ENCODE data around the gene KCNIP1.

Gene KCNIP1

DNA sequence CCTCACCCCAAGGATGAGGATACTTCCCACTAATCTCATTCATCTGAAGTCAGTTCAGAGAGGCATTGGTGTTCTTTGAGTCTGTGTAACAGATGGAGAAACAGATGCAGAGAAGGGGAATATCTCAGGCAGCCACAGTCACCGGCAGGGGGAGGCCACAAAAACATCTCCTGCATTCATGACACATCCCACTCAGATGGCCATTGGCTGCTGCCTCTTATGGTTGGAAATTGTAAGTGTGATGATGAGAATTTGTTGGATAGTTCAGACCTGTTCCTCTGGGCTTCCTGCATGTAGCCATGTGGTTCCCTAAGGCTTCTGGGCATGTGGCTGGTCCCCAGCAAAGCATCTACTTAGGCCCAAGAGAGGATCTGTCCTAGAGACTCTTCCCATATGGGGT, 233.8 kb downstream of the KCNIP1 start:
- no peaks in the 10 kb centered on the region for H3K4me1 ChIP-seq (ENCODE audit: control insufficient read depth, insufficient read depth, low read length)
- no peaks in the 10 kb centered on the region for H3K36me3 ChIP-seq (ENCODE audit: control insufficient read depth in 2 of 2, insufficient read depth in 2 of 2, low read length in 2 of 2)
- H3K27ac ChIP-seq (ENCODE audit: low read length), result no peak overlapping the region
- no peak overlapping the region for H3K9ac ChIP-seq (ENCODE audit: low read length in 2 of 2)
- H3K4me3 ChIP-seq (ENCODE audit: low read length in 2 of 2), result no peak overlapping the region
- peaks cover 0 to 5% of the 10 kb centered on the region in 2 donors for H3K9me3 ChIP-seq (ENCODE audit: control insufficient read depth in 2 of 2, low read length in 2 of 2)
- H3K27me3 ChIP-seq (ENCODE audit: control insufficient read depth in 1 of 2, insufficient read depth in 2 of 2, low read length in 2 of 2), result peaks cover 0 to 2% of the 10 kb centered on the region in 2 donors

DNA sequence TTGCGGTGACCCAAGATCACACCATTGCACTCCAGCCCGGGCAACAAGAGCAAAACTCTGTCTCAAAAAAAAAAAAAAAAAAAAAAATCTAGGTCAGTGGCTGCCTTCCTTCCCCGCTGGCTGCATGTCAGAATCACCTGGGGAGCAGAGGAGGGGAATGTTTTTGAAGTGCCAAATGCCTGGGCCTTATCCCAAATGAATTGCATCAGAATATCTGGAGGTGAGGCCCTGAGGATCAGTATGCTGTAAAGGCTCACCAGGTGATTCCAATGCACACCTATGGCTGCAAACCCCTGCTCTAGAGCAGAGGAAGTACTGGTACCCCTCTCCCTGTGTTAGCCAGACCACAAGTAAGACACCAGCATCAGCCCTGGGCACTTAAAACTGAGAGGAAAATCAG, 235.0 kb downstream of the KCNIP1 start:
- Histone ChIP-seq H3K9me3 (ENCODE audit: control insufficient read depth in 2 of 2, low read length in 2 of 2) (peaks cover 0 to 5% of the 10 kb centered on the region in 2 donors), H3K4me3 (ENCODE audit: low read length in 2 of 2) (no peak overlapping the region), H3K36me3 (ENCODE audit: control insufficient read depth in 2 of 2, insufficient read depth in 2 of 2, low read length in 2 of 2) (no peaks in the 10 kb centered on the region), H3K27ac (ENCODE audit: low read length) (no peak overlapping the region), H3K9ac (ENCODE audit: low read length in 2 of 2) (no peak overlapping the region), H3K4me1 (ENCODE audit: control insufficient read depth, insufficient read depth, low read length) (no peaks in the 10 kb centered on the region), H3K27me3 (ENCODE audit: control insufficient read depth in 1 of 2, insufficient read depth in 2 of 2, low read length in 2 of 2) (peaks cover 0 to 2% of the 10 kb centered on the region in 2 donors)

DNA sequence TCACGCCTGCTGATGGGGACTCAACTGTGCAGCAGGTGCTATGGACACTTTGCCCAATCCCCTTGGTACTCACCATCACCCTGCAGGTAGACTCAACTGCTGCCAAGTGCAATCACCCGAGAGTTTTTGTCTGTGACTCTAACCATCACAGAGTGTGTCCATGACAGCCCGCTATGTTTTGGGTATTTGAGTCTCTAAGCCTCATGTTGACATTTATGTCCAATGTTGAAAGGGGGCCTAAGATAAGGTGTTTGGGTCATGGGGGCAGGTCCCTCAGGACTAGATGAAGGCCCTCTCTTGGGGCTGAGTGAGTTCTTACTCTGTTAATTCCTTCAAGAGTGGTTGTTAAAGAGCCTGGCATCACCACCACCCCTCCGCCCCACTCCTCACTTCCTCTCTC, 235.6 kb downstream of the KCNIP1 start:
- peaks cover 0 to 2% of the 10 kb centered on the region in 2 donors for H3K27me3 ChIP-seq (ENCODE audit: control insufficient read depth in 1 of 2, insufficient read depth in 2 of 2, low read length in 2 of 2)
- no peak overlapping the region for H3K9ac ChIP-seq (ENCODE audit: low read length in 2 of 2)
- peaks cover 0 to 5% of the 10 kb centered on the region in 2 donors for H3K9me3 ChIP-seq (ENCODE audit: control insufficient read depth in 2 of 2, low read length in 2 of 2)
- no peak overlapping the region for H3K4me3 ChIP-seq (ENCODE audit: low read length in 2 of 2)
- H3K36me3 ChIP-seq (ENCODE audit: control insufficient read depth in 2 of 2, insufficient read depth in 2 of 2, low read length in 2 of 2), result no peaks in the 10 kb centered on the region
- no peak overlapping the region for H3K27ac ChIP-seq (ENCODE audit: low read length)
- H3K4me1 ChIP-seq (ENCODE audit: control insufficient read depth, insufficient read depth, low read length), result peaks cover 6% of the 10 kb centered on the region

DNA sequence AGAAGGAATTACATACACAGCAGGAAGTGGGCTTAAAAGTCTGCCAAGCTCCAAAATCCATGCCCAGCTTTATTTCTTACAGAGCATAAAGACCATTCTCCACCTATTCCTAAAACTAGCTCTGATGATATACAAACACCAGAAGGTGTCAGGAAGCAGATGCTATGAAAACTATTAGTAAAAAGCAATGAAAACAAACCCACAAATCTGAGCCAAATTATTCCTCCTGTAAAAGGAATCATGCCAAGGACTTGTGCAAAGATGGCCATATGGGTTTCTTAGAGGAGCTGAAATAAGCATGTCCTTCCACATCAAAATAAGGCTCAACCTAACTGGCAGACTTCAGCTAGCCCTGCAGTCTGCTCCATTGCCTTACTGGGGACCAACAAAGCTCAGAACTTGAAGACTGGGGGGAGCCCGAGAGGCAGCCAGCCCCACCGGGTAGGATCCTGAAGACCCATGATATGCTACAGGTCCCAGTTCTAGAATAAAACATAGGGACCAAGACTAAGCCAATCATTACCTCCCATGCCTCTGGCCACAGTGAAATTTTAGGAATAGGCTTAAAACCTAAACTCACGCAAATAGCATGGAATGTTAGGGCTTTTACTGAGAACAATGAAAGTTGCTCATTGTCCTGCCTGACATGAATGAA, 236.9 kb downstream of the KCNIP1 start:
- Histone ChIP-seq H3K9me3 (ENCODE audit: control insufficient read depth in 2 of 2, low read length in 2 of 2) (peaks cover 0 to 2% of the 10 kb centered on the region in 2 donors), H3K27me3 (ENCODE audit: control insufficient read depth in 1 of 2, insufficient read depth in 2 of 2, low read length in 2 of 2) (peaks cover 2 to 3% of the 10 kb centered on the region in 2 donors), H3K4me3 (ENCODE audit: low read length in 2 of 2) (no peak overlapping the region), H3K27ac (ENCODE audit: low read length) (no peak overlapping the region), H3K4me1 (ENCODE audit: control insufficient read depth, insufficient read depth, low read length) (peaks cover 18% of the 10 kb centered on the region), H3K9ac (ENCODE audit: low read length in 2 of 2) (no peak overlapping the region), H3K36me3 (ENCODE audit: control insufficient read depth in 2 of 2, insufficient read depth in 2 of 2, low read length in 2 of 2) (no peaks in the 10 kb centered on the region)

DNA sequence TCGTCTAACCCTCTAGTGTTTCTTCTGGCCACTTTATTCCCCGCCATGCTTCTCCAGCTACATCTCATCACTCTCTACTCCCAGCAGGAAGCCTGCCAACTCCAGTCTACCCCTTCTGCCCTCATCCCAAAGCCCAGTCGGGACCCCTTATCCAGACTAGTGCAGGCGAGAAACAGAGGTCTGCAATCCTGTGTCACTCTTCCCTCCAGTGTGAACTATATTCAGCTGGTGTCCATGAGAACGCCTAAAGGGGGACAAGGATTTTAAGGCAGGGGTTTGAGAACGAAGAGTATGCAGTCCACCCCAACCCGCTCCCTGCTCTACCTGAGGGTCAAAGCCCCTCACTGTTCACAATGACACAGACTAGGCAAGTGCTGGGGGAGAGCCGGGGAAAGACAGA, 238.0 kb downstream of the KCNIP1 start:
- H3K9me3 ChIP-seq (ENCODE audit: control insufficient read depth in 2 of 2, low read length in 2 of 2), result no peaks in the 10 kb centered on the region
- H3K4me1 ChIP-seq (ENCODE audit: control insufficient read depth, insufficient read depth, low read length), result peaks cover 27% of the 10 kb centered on the region
- no peak overlapping the region for H3K9ac ChIP-seq (ENCODE audit: low read length in 2 of 2)
- H3K27ac ChIP-seq (ENCODE audit: low read length), result no peak overlapping the region
- peaks cover 2 to 3% of the 10 kb centered on the region in 2 donors for H3K27me3 ChIP-seq (ENCODE audit: control insufficient read depth in 1 of 2, insufficient read depth in 2 of 2, low read length in 2 of 2)
- no peak overlapping the region for H3K4me3 ChIP-seq (ENCODE audit: low read length in 2 of 2)
- no peaks in the 10 kb centered on the region for H3K36me3 ChIP-seq (ENCODE audit: control insufficient read depth in 2 of 2, insufficient read depth in 2 of 2, low read length in 2 of 2)

DNA sequence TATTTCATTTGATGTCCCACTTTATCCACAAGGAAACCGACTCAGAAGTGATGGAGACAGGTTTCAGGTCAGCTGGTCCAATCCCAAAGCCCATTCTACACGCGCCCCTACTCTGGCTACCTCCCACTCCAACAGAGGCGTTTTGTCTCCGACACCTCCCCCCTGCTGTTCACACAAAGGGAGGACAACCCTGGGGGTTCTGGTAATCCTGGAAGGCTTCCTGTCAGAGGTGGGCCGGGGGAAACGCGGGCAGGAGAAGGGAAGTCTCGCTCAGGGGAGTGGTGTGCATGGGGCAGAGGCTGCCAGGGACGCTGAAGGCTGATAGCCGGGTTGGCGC, 240.0 kb downstream of the KCNIP1 start:
- Histone ChIP-seq H3K9me3 (ENCODE audit: control insufficient read depth in 2 of 2, low read length in 2 of 2) (no peaks in the 10 kb centered on the region), H3K36me3 (ENCODE audit: control insufficient read depth in 2 of 2, insufficient read depth in 2 of 2, low read length in 2 of 2) (no peaks in the 10 kb centered on the region), H3K27ac (ENCODE audit: low read length) (no peak overlapping the region), H3K9ac (ENCODE audit: low read length in 2 of 2) (no peak overlapping the region), H3K4me1 (ENCODE audit: control insufficient read depth, insufficient read depth, low read length) (peaks cover 30% of the 10 kb centered on the region), H3K27me3 (ENCODE audit: control insufficient read depth in 1 of 2, insufficient read depth in 2 of 2, low read length in 2 of 2) (peaks cover 0 to 3% of the 10 kb centered on the region in 2 donors), H3K4me3 (ENCODE audit: low read length in 2 of 2) (no peak overlapping the region)

DNA sequence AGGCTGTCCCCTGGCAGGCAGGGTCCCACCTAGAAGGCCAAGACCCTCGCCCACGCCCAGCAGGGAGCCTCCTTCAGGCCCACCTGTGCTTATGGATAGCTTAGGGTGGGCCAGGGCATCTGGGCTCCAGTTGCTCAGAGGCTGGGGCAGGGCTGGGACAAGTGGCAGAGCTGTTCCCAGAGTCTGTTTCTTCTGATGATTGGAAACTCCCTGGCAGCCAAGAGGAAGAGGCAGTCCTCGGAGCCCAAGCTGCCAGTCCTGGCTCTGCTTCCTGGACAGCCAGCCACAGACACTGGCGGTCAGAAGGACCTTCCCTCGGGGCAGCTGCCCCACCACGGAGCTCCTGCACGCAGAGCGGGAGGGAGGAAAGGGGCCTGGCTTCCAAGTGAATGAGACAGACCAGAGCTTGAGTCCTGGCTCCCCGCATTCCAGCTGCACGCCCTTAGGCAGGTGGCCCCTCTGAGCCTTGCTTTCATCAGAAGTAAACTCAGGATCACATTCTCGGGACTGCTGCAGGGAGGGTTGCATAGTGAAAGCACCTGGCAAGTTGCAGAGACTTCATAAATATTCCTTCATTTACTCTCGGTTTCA, 241.8 kb downstream of the KCNIP1 start:
- no peaks in the 10 kb centered on the region for H3K9me3 ChIP-seq (ENCODE audit: control insufficient read depth in 2 of 2, low read length in 2 of 2)
- peaks cover 2 to 3% of the 10 kb centered on the region in 2 donors for H3K27me3 ChIP-seq (ENCODE audit: control insufficient read depth in 1 of 2, insufficient read depth in 2 of 2, low read length in 2 of 2)
- no peaks in the 10 kb centered on the region for H3K36me3 ChIP-seq (ENCODE audit: control insufficient read depth in 2 of 2, insufficient read depth in 2 of 2, low read length in 2 of 2)
- peaks cover 30% of the 10 kb centered on the region for H3K4me1 ChIP-seq (ENCODE audit: control insufficient read depth, insufficient read depth, low read length)
- H3K4me3 ChIP-seq (ENCODE audit: low read length in 2 of 2), result peak overlapping the region; percentile 7 to 35
- H3K9ac ChIP-seq (ENCODE audit: low read length in 2 of 2), result no peak overlapping the region
- H3K27ac ChIP-seq (ENCODE audit: low read length), result no peak overlapping the region

DNA sequence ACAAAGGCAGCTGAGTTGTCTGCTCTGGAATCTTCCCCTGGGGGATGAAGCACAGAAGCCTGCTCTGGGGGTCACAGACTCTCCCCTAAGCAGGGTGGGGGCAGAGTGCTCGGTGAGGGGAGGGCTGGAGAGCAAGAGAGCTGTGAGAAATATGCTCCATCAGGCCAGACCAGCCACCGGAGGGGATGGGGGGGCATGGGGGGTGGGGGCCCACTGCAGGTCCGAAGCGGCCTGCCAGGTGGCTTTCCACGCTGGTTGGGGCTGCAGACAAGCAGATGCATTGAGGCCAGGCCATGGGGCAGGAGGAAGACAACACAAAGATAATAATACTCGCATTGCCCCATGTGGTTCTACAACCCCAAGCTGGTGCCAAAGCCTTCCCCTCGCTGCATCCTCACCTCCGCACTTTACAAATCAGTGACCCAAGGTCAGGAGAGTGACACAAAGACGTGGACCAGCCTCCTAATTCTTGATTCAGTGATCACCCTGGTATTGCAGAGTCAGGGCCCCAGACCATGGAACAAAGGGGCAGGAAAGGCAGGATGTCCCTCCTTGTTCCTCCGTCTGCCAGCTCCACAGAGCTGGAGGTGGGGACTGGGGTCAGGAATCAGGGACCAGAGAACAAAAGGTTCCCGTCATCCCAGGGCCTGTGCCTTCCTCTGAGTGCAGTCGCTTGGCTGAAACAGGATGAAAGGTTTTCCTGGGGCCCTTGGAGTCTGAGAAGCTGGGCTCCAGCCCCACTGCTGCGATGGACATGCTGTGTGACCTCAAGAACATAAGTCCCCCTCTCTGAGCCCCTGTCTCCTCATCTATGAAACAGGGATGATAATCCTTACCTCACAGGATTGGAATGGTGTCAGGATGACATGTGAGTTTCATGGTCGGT, 242.5 kb downstream of the KCNIP1 start:
- no peaks in the 10 kb centered on the region for H3K36me3 ChIP-seq (ENCODE audit: control insufficient read depth in 2 of 2, insufficient read depth in 2 of 2, low read length in 2 of 2)
- no peak overlapping the region for H3K4me3 ChIP-seq (ENCODE audit: low read length in 2 of 2)
- H3K4me1 ChIP-seq (ENCODE audit: control insufficient read depth, insufficient read depth, low read length), result peaks cover 30% of the 10 kb centered on the region
- peaks cover 2 to 6% of the 10 kb centered on the region in 2 donors for H3K27me3 ChIP-seq (ENCODE audit: control insufficient read depth in 1 of 2, insufficient read depth in 2 of 2, low read length in 2 of 2)
- H3K9me3 ChIP-seq (ENCODE audit: control insufficient read depth in 2 of 2, low read length in 2 of 2), result no peaks in the 10 kb centered on the region
- H3K9ac ChIP-seq (ENCODE audit: low read length in 2 of 2), result no peak overlapping the region
- H3K27ac ChIP-seq (ENCODE audit: low read length), result no peak overlapping the region

DNA sequence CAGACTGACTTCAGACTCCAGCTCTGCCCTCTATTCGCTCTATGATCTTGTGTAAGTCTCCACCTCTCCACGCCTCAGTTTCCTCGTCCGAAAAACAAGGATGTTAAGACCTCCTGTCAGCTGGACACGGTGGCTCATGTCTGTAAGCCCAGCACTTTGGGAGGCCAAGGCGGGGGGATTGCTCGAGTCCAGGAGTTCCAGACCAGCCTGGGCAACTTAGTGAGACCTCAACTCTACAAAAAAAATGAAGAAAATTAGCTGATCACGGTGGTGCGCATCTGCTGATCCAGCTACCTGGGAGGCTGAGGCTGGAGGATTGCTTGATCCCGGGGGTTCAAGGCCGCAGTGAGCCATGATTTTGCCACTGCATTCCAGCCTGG, 243.1 kb downstream of the KCNIP1 start:
- Histone ChIP-seq H3K4me1 (ENCODE audit: control insufficient read depth, insufficient read depth, low read length) (peaks cover 30% of the 10 kb centered on the region), H3K36me3 (ENCODE audit: control insufficient read depth in 2 of 2, insufficient read depth in 2 of 2, low read length in 2 of 2) (no peaks in the 10 kb centered on the region), H3K9me3 (ENCODE audit: control insufficient read depth in 2 of 2, low read length in 2 of 2) (no peaks in the 10 kb centered on the region), H3K9ac (ENCODE audit: low read length in 2 of 2) (no peak overlapping the region), H3K27ac (ENCODE audit: low read length) (no peak overlapping the region), H3K4me3 (ENCODE audit: low read length in 2 of 2) (no peak overlapping the region), H3K27me3 (ENCODE audit: control insufficient read depth in 1 of 2, insufficient read depth in 2 of 2, low read length in 2 of 2) (peaks cover 2 to 6% of the 10 kb centered on the region in 2 donors)

DNA sequence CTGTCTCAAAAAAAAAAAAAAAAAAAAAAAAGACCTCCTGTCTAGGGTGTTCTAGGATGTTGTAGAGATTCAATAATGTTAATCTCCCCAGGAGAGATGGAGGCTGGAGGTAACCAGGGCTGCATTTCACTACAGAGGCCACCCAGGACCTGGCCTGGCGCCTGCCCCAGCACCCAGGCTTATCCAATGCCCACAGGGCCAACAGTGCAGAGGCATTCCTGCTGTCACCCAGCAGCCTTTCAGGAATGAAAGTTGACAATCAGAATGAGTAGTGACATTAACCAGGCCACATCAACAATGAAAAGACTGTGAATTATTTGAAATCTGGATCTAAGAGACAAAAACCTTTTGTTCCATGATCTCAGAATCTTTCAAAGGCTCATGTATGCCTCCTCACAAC, 243.5 kb downstream of the KCNIP1 start:
- Histone ChIP-seq H3K4me3 (ENCODE audit: low read length in 2 of 2) (no peak overlapping the region), H3K4me1 (ENCODE audit: control insufficient read depth, insufficient read depth, low read length) (peaks cover 30% of the 10 kb centered on the region), H3K9ac (ENCODE audit: low read length in 2 of 2) (no peak overlapping the region), H3K27me3 (ENCODE audit: control insufficient read depth in 1 of 2, insufficient read depth in 2 of 2, low read length in 2 of 2) (peaks cover 2 to 6% of the 10 kb centered on the region in 2 donors), H3K9me3 (ENCODE audit: control insufficient read depth in 2 of 2, low read length in 2 of 2) (no peaks in the 10 kb centered on the region), H3K27ac (ENCODE audit: low read length) (no peak overlapping the region), H3K36me3 (ENCODE audit: control insufficient read depth in 2 of 2, insufficient read depth in 2 of 2, low read length in 2 of 2) (no peaks in the 10 kb centered on the region)

All from stomach smooth muscle (tissue), 2 donors.